GM21515 (cell line): ENCODE measurements around the gene OR3A1.
"Not testable (repeated sequence)": the region's sequence is repeated elsewhere in the genome, so short reads cannot be mapped to it uniquely, and the experiment has no call there.

ENCODE experiments used
- ATAC-seq: cut with Tn5 transposase; IDR thresholded peaks from one replicate; pipeline ENCODE4 v1.9.1; 2021; ENCODE audit not compliant: unreplicated experiment

The OR3A1 gene, protein sequence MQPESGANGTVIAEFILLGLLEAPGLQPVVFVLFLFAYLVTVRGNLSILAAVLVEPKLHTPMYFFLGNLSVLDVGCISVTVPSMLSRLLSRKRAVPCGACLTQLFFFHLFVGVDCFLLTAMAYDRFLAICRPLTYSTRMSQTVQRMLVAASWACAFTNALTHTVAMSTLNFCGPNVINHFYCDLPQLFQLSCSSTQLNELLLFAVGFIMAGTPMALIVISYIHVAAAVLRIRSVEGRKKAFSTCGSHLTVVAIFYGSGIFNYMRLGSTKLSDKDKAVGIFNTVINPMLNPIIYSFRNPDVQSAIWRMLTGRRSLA

DNA sequence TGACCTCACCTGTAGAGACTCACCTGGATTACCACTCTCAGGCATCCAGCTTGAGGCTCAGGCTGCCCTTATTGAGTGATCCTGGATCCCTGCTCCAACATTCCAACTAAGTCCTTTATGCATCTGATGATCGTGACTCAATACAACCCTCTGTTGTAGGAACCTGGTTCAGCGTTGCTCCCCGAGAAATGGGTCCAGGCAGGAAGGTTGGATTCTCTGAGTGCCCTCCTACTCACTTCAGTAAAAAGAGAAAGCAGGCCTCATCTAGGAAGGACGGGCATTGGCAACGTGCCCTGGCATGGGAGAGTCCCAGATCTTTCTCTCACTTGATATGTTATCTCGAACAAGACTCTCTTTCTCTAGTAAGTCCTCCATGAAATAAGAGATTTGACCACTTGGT, at the start of gene OR3A1:
Gene OR3A1 (minus strand): TSS at position 101 of the 400 bp plus-strand sequence. CDS start 5,778 bp downstream, outside the sequence.
- ATAC-seq, result no peak

GRCh38 chr17:3342782-3343181, 44.6 kb upstream of the OR3A1 start:
- ATAC-seq, result not testable (repeated sequence)

DNA sequence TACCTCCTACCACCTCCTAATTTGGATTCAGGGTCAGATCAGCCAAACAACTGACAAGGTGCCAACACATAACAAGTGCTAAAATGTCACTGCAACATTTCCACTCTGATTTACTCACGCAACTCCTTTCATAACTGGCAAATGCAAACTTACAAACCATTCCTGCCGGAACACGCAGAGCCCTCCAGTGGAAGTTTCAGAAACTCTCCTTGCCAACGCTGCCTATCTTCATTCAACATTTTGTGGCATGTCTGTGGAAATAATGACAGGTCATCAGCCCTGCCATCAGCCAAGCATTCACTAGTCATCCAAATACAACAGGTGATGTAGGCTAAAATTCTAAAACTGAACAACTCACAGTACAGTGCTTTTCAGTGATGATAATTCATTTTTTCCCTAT, 37.7 kb upstream of the OR3A1 start:
- no peak for ATAC-seq

DNA sequence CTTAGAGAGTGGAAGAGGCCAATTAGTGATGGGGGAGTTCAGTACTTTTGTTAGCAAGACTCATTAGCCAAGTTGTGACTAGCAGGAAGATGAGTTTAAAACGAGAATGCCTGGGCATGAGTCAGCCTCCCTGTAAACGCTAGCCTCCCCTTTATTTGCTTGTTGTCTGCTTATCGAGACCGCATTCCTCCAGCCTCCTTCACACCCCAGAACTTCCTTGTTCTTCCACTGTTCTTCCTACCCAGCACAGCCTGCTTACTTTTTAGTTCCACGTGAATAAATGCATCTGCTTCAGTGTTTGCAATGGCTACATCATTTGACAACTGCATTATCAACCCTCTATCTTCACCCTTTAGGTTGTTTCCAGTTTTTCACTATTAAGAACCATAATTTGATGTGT, 20.2 kb upstream of the OR3A1 start:
- ATAC-seq, result no peak

DNA sequence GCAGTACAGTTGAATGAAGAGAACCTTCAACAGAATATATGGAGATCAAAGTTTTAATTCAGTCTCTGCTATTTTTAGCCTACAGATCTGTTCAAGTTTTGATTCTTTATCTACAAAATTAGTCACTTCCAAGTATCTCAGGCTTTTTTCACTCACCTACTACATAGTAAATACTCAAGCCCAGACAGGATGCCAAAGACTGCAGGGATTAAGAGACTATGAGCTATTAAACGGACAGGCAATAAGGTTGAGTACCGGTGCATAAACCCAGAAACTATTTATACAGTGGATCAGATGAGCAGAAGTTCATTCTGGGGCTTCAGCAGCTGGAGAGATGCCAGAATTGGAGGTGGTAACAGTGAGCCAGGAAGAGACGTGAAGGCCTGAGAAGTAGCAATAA, 18.7 kb upstream of the OR3A1 start:
- no peak for ATAC-seq

GRCh38 chr17:3308603-3309002, 10.4 kb upstream of the OR3A1 start:
- ATAC-seq, result no peak

- no peak for ATAC-seq
Observed at GRCh38 chr17:3295632-3296031, 2.5 kb downstream of the OR3A1 start.

DNA sequence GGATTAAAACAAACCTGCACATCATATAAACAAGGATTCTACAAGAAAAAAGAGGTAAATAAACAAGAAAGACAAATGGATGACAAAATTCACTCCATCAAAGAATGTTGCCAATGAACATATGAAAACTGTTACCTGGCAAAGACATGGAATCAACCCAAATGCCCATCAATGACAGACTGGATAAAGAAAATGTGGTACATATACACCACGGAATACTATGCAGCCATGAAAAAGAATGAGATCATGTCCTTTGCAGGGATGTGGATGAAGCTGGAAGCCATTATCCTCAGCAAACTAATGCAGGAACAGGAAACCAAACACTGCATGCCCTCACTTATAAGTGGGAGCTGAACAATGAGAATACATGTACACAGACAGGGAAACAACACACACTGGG, 4.6 kb downstream of the OR3A1 start:
- not testable (repeated sequence) for ATAC-seq

- ATAC-seq, result no peak
Observed at GRCh38 chr17:3282901-3283300, 15.3 kb downstream of the OR3A1 start.

DNA sequence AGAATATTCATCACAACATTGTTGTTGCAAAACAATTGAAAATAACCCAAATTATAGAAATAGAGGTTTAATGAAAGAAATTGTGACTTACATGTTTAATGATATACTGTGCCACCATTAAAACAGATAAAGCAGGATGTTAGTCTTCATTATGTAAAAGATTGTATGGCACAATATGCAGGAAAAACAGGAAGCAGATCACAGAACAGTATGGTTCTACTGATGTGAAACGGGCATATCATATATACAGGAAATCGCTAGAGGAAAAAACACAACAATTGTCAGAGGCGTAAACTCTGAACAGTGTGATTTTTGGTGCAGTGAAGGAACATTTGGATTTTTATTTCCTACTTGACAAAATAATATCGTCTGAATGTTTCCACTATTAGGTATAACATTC, 22.0 kb downstream of the OR3A1 start:
- ATAC-seq, result no peak

- no peak for ATAC-seq
Observed at GRCh38 chr17:3271072-3271848, 26.9 kb downstream of the OR3A1 start.

DNA sequence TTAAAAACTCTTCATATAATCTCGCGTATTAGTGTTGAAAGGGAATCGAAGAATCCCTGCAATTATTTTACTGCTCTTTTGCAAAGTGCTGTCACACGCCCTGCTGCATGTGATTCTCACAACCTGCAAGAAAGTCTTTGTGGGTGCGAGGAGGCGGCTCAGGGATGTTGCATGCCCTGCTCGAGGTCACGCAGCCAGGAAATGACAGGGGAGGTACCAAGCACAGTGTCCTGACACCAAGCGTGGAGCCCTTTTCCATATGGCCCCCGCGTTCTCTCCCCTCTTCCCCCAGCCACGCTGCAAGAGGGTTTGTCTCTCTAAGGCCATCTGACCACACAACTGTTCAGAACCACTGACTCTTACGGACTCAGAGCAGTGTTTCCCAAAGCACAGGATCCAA, 37.6 kb downstream of the OR3A1 start:
- no peak for ATAC-seq

DNA sequence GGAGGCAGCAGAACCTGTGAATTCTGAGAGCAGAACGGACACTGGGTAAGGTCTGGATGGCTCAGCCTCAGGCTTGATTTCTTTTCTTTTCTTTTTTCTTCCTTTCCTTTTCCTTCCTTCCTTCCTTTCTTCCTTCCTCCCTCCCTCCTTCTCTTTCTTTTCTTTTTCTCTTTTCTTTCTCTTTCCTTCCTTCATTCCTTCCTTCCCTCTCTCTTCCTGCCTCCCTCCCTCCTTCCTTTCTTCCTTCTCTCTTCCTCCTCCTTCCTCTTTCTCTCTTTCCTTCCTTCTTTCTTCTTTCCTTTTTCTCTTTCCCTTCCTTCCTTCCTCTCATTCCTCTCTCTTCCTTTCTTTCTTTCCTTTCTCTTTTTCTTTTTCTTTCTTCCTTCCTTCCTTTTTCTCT, 38.0 kb downstream of the OR3A1 start:
- no peak for ATAC-seq

- no peak for ATAC-seq
Observed at GRCh38 chr17:3256575-3256974, 41.6 kb downstream of the OR3A1 start.

DNA sequence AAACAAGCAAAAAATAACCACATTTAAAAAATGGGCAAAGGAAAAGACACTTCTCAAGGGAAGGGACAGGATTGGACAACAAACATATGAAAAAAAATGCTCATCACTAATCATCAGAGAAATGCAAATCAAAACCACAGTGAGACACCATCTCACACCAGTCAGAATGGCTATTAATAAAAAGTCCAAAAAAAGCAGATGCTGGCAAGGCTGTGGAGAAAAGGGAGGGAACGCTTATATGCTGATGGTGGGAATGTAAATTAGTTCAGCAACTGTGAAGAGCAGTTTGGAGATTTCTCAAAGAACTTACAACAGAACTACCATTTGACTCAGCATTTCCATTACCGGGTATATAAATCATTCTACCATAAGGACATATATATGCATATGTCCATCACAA, 49.1 kb downstream of the OR3A1 start:
- not testable (repeated sequence) for ATAC-seq

DNA sequence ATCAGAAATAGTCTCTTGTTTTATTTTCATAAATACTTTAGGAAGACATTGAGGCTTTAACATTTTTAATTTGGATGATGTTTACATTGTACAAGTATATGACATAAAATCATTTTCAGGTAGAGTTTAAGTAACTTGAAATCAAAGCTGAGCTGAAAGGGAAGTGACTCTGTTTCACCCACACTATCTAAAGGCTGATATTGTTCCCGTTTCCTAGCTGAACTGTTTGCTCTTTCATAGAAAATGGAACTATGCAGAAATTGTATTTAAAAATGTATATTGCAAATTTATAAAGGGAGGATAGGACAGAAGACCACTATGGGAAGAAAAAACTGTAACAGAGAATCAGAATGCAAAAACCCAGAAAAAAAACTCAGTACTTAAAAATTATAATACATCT, 53.3 kb downstream of the OR3A1 start:
- ATAC-seq, result not testable (repeated sequence)

DNA sequence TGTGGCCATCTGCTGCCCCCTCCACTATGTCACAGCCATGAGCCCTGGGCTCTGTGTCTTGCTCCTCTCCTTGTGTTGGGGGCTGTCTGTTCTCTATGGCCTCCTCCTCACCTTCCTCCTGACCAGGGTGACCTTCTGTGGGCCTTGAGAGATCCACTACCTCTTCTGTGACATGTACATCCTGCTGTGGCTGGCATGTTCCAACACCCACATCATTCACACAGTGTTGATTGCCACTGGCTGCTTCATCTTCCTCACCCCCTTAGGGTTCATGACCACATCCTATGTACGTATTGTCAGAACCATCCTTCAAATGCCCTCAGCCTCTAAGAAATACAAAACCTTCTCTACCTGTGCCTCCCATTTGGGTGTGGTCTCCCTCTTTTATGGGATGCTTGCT, 57.1 kb downstream of the OR3A1 start:
- not testable (repeated sequence) for ATAC-seq
